ENCODE results near the gene CATSPERE.
"Not testable (repeated sequence)": the region's sequence is repeated elsewhere in the genome, so short reads cannot be mapped to it uniquely, and the experiment has no call there.

CATSPERE gene

DNA sequence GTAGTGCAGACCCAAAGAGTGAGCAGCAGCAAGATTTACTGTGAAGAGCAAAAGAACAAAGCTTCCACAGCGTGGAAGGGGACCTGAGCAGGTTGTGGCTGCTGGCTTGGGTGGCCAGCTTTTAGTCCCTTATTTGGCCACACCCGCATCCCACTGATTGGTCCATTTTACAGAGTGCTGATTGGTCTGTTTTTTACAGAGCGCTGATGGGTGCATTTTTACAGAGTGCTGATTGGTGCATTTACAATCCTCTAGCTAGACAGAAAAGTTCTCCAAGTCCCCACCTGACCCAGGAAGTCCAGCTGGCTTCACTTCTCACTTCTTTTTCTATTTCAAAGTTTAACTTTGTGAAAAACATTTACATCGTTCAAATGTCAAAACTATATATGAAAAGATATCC lies 221.0 kb downstream of the CATSPERE start:
- H3K27me3 Mint-ChIP-seq; H3K27ac Mint-ChIP-seq; H3K9me3 Mint-ChIP-seq; ATAC-seq (replicated peaks); DNase-seq; H3K4me3 Mint-ChIP-seq: not testable (repeated sequence)
- Mint-ChIP-seq H3K36me3 (ENCODE audit: insufficient read depth) (peaks cover 19% of the 10 kb centered on the region), H3K4me1 (ENCODE audit: low read depth in 2 of 2) (peaks cover 17% of the 10 kb centered on the region in 2 donors)
